IMR-90 (cell line): Measurements from ENCODE around the gene KLF12. TPM values are rescaled to one million over a fixed set of nuclear protein-coding genes. Genes with fewer than 3 reads are reported as not detected.

Source experiments
- ATAC-seq: fragments of 200-7000 bp; cut with Tn5 transposase; 2 replicates; pipeline ENCODE4 v1.9.1; 2020; ENCODE audit warnings: low read depth, mild to moderate bottlenecking, moderate library complexity
- BruUV-seq: library from RNA; stranded (reverse); fragments of 400-500 nt; replicated peaks from 2 replicates; lab custom pipeline; 2021; lab: Mats Ljungman, UMichigan
- CTCF ChIA-PET: fragments of 300-600 bp; formaldehyde crosslinking; extraction: SDS; loops from one replicate; lab custom pipeline; 2021; ENCODE audit warnings: antibody characterized with exemption; lab: Yijun Ruan, JAX
- POLR2A ChIA-PET: fragments of 300-600 bp; sonication (Branson Sonifier 250); formaldehyde crosslinking; loops from one replicate; lab custom pipeline; 2022; ENCODE audit warnings: antibody characterized with exemption; ENCODE audit not compliant: unreplicated experiment; lab: Charles Lee
- DNase-seq: peaks from one replicate; pipeline ENCODE4 v3.0.0; 2013
- H2AFZ ChIP-seq: replicated peaks from 2 replicates; pipeline ENCODE3; 2013; ENCODE audit warnings: low read length, mild to moderate bottlenecking; ENCODE audit not compliant: poor library complexity
- H2AK5ac ChIP-seq: 2 replicates; pipeline ENCODE4 v1.6.1; 2013; ENCODE audit warnings: low read depth, low read length, inconsistent platforms
- H2AK9ac ChIP-seq: replicated peaks from 2 replicates; pipeline ENCODE3; 2013; ENCODE audit warnings: mild to moderate bottlenecking, low read depth, low read length, moderate library complexity; ENCODE audit not compliant: poor library complexity
- H2BK120ac ChIP-seq: 2 replicates; pipeline ENCODE4 v1.6.1; 2013; ENCODE audit warnings: low read depth, low read length, inconsistent platforms
- H2BK15ac ChIP-seq: 3 replicates; pipeline ENCODE4 v1.6.1; 2013; ENCODE audit warnings: low read depth, low read length, inconsistent platforms
- H2BK20ac ChIP-seq: 2 replicates; pipeline ENCODE4 v1.6.1; 2013; ENCODE audit warnings: low read depth, mild to moderate bottlenecking, inconsistent platforms, low read length, moderate library complexity
- H2BK5ac ChIP-seq: 2 replicates; pipeline ENCODE4 v1.6.1; 2013; ENCODE audit warnings: mild to moderate bottlenecking, low read depth, low read length, inconsistent platforms; ENCODE audit not compliant: poor library complexity, severe bottlenecking
- H3K14ac ChIP-seq: replicated peaks from 2 replicates; pipeline ENCODE4 v1.6.1; 2013; ENCODE audit warnings: low read depth, low read length, inconsistent platforms
- H3K18ac ChIP-seq: 2 replicates; pipeline ENCODE4 v1.6.1; 2013; ENCODE audit warnings: low read depth, low read length, control low read depth
- H3K23ac ChIP-seq: 2 replicates; pipeline ENCODE4 v1.6.1; 2013; ENCODE audit warnings: low read depth, low read length, inconsistent platforms
- H3K27ac ChIP-seq: 2 replicates; pipeline ENCODE4 v1.5.1; 2013; ENCODE audit warnings: mild to moderate bottlenecking, control low read depth, low read length; ENCODE audit not compliant: insufficient read depth
- H3K27me3 ChIP-seq: 2 replicates; pipeline ENCODE4 v1.6.1; 2013; ENCODE audit warnings: low read length; ENCODE audit not compliant: control insufficient read depth, insufficient read depth
- H3K36me3 ChIP-seq: 2 replicates; pipeline ENCODE4 v1.6.1; 2013; ENCODE audit warnings: low read length, mixed read lengths; ENCODE audit not compliant: control insufficient read depth, insufficient read depth
- H3K4ac ChIP-seq: 2 replicates; pipeline ENCODE4 v1.6.1; 2013; ENCODE audit warnings: low read depth, low read length, inconsistent platforms
- H3K4me1 ChIP-seq: 2 replicates; pipeline ENCODE4 v1.6.1; 2013; ENCODE audit warnings: low read length, mixed read lengths; ENCODE audit not compliant: control insufficient read depth, insufficient read depth
- H3K4me2 ChIP-seq: 2 replicates; pipeline ENCODE4 v1.6.1; 2013; ENCODE audit warnings: low read depth, mild to moderate bottlenecking, control low read depth, low read length, moderate library complexity
- H3K4me3 ChIP-seq: 2 replicates; pipeline ENCODE4 v1.5.1; 2013; ENCODE audit warnings: low read depth, mild to moderate bottlenecking, control low read depth, low read length, moderate library complexity; ENCODE audit not compliant: insufficient read depth
- H3K56ac ChIP-seq: 2 replicates; pipeline ENCODE4 v1.6.1; 2013; ENCODE audit warnings: low read length, inconsistent platforms; ENCODE audit not compliant: insufficient read depth; ENCODE audit errors: extremely low read depth
- H3K79me1 ChIP-seq, 2 experiments: 2 replicates each; pipeline ENCODE4 v1.6.1; 2013; ENCODE audit warnings: low read length in 2 of 2, inconsistent platforms in 1 of 2, low read depth in 1 of 2
- H3K9ac ChIP-seq: 2 replicates; pipeline ENCODE4 v1.6.1; 2013; ENCODE audit warnings: low read depth, low read length, control low read depth
- H3K9me1 ChIP-seq: 2 replicates; pipeline ENCODE4 v1.6.1; 2013; ENCODE audit warnings: low read length, inconsistent platforms; ENCODE audit not compliant: insufficient read depth
- H3K9me3 ChIP-seq: 2 replicates; pipeline ENCODE4 v1.6.1; 2013; ENCODE audit warnings: low read length; ENCODE audit not compliant: control insufficient read depth, insufficient read depth
- H4K20me1 ChIP-seq: 2 replicates; pipeline ENCODE4 v1.6.1; 2013; ENCODE audit warnings: low read length, inconsistent platforms; ENCODE audit not compliant: insufficient read depth
- H4K5ac ChIP-seq: 2 replicates; pipeline ENCODE4 v1.6.1; 2013; ENCODE audit warnings: mild to moderate bottlenecking, low read depth, low read length, control low read depth
- H4K8ac ChIP-seq, 2 experiments: 2 replicates each; pipeline ENCODE4 v1.6.1; 2013; ENCODE audit warnings: low read depth in 2 of 2, low read length in 2 of 2, control low read depth in 1 of 2, inconsistent platforms in 1 of 2
- H4K91ac ChIP-seq: 2 replicates; pipeline ENCODE4 v1.6.1; 2013; ENCODE audit warnings: low read depth, low read length, inconsistent platforms; ENCODE audit not compliant: insufficient read depth
- BHLHE40 ChIP-seq: fragments of 150-350 bp; IDR thresholded peaks from 2 replicates; pipeline ENCODE4 v1.6.1; 2016; ENCODE audit warnings: mild to moderate bottlenecking, low read depth, low read length
- CEBPB ChIP-seq: IDR thresholded peaks from 2 replicates; pipeline ENCODE4 v1.6.1; 2012; ENCODE audit warnings: low read depth, low read length, improper control_type of control experiment
- CHD1 ChIP-seq: IDR thresholded peaks from 2 replicates; pipeline ENCODE4 v1.6.1; 2012; ENCODE audit warnings: low read depth, low read length, improper control_type of control experiment
- FOS ChIP-seq: fragments of 150-350 bp; IDR thresholded peaks from 2 replicates; pipeline ENCODE4 v1.6.1; 2016; ENCODE audit warnings: low read depth, low read length
- MAFK ChIP-seq: IDR thresholded peaks from 2 replicates; pipeline ENCODE4 v1.6.1; 2012; ENCODE audit warnings: low read depth, low read length, improper control_type of control experiment
- MAZ ChIP-seq: IDR thresholded peaks from 2 replicates; pipeline ENCODE4 v1.6.1; 2012; ENCODE audit warnings: low read depth, mild to moderate bottlenecking, low read length, improper control_type of control experiment, moderate library complexity, borderline replicate concordance
- MXI1 ChIP-seq: IDR thresholded peaks from 2 replicates; pipeline ENCODE4 v1.6.1; 2012; ENCODE audit warnings: low read depth, mild to moderate bottlenecking, low read length, moderate library complexity, borderline replicate concordance
- NFE2L2 ChIP-seq: fragments of 150-350 bp; IDR thresholded peaks from 2 replicates; pipeline ENCODE4 v1.6.1; 2016; ENCODE audit warnings: low read depth, mild to moderate bottlenecking, low read length
- POLR2A ChIP-seq: IDR thresholded peaks from 2 replicates; pipeline ENCODE4 v1.6.1; 2012; ENCODE audit warnings: mild to moderate bottlenecking, low read depth, low read length
- RAD21 ChIP-seq: IDR thresholded peaks from 2 replicates; pipeline ENCODE4 v1.6.1; 2012; ENCODE audit warnings: low read length, improper control_type of control experiment
- RCOR1 ChIP-seq: IDR thresholded peaks from 2 replicates; pipeline ENCODE4 v1.6.1; 2012; ENCODE audit warnings: mild to moderate bottlenecking, low read length, improper control_type of control experiment; ENCODE audit not compliant: insufficient replicate concordance
- RFX5 ChIP-seq: IDR thresholded peaks from 2 replicates; pipeline ENCODE4 v1.8.0; 2012; ENCODE audit warnings: low read depth, mild to moderate bottlenecking, low read length, moderate library complexity
- SMC3 ChIP-seq: fragments of 150-350 bp; IDR thresholded peaks from 2 replicates; pipeline ENCODE4 v1.6.1; 2016; ENCODE audit warnings: low read depth, mild to moderate bottlenecking, antibody characterized with exemption, low read length, moderate library complexity
- WGBS, 2 experiments: methylation state at CpG; one replicate each; pipeline versions ENCODE4 v1.1.5 to v1.1.7; 2013; ENCODE audit warnings: missing lambda C conversion rate in 2 of 2; ENCODE audit not compliant: insufficient read length in 1 of 2; ENCODE audit errors: extremely low coverage in 2 of 2; 5-methylcytosine and 5-hydroxymethylcytosine counted together
- dilution Hi-C: fragments of 300-500 bp; cut with HindIII; formaldehyde crosslinking; loops from one replicate; pipeline ENCODE4 v1.14.3; 2018; ENCODE audit warnings: low sequenced_read_pairs; ENCODE audit not compliant: unreplicated experiment
- in situ Hi-C: fragments of 300-500 bp; cut with MboI; formaldehyde crosslinking; loops from 3 replicates; pipeline ENCODE4 v1.14.3; 2019; ENCODE audit warnings: low sequenced_read_pairs, inconsistent platforms, mixed read lengths
- intact Hi-C: fragments of 100-400 bp; cut with micrococcal nuclease; formaldehyde crosslinking; loops from 2 replicates; pipeline ENCODE4 v1.10.0; 2022
- polyA plus RNA-seq, 3 experiments: library from polyadenylated mRNA; depleted of rRNA; stranded (reverse); fragments of >200 nt; gene quantifications; 2 replicates each; pipeline ENCODE4 v1.2.3, GENCODE V29; 2012; ENCODE audit warnings: low replicate concordance in 1 of 3
- total RNA-seq: library from RNA; depleted of rRNA; stranded (reverse); fragments of >200 nt; gene quantifications from 2 replicates; pipeline ENCODE4 v1.2.3, GENCODE V29; 2012
- TF ChIP-seq, protein P1 (sequence below): fragments of 150-350 bp; IDR thresholded peaks from 2 replicates; pipeline ENCODE4 v1.6.1; 2016; ENCODE audit warnings: low read depth, mild to moderate bottlenecking, low read length, moderate library complexity, borderline replicate concordance
- TF ChIP-seq, protein P2 (sequence below): fragments of 150-350 bp; IDR thresholded peaks from 2 replicates; pipeline ENCODE4 v1.6.1; 2017; ENCODE audit warnings: mild to moderate bottlenecking, antibody characterized with exemption, low read length, low read depth
- TF ChIP-seq, protein P3 (sequence below): conservative IDR thresholded peaks from 2 replicates; pipeline ENCODE4 v1.5.1; 2012; ENCODE audit warnings: mild to moderate bottlenecking, low read depth, low read length, improper control_type of control experiment

Gene KLF12
- total and polyA plus RNA-seq, 2 of the 4 experiments (the other 2 are of a cell fraction) = 8.8 to 44.8 TPM

DNA sequence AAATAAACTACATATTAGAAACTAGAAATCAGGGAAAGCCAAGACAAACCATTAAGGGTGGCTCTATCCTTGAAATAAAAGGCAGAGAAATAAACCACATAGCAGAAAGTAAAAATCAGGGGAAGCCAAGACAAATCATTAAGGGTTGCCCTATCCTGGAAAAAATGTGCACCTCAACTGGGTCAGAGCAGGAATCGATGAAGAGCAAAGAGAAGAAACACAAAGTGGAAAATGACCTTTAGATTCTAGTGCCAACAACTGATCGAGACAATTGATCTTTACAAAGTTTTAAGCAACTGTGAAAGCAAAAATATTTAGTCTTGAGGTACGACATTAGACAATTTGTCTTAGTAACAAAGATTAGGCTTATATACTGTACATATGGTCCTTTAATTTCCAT lies 26.6 kb downstream of the KLF12 start:
- no peak overlapping the region for H4K5ac ChIP-seq
- no peaks in the 10 kb centered on the region for H3K9me3 ChIP-seq
- no peak overlapping the region for H3K4me2 ChIP-seq
- no peaks in the 10 kb centered on the region; the same call in 1 of the 2 replicates for H3K9me1 ChIP-seq
- H3K56ac ChIP-seq = no peak overlapping the region
- 100% methylated on average over 1 of the region's 3 CpGs; no CpG with 5 or more reads in 1 of the 2 experiments for WGBS, 2 experiments
- no peak overlapping the region for H4K8ac ChIP-seq
- peaks cover 5% of the 10 kb centered on the region for H3K4me1 ChIP-seq
- H3K27ac ChIP-seq = no peak overlapping the region
- H2BK5ac ChIP-seq = no peak overlapping the region
- no peak overlapping the region for H2BK20ac ChIP-seq
- H3K9ac ChIP-seq = no peak overlapping the region
- TF ChIP-seq FOS (no peak), NFE2L2 (no peak), MAFK (no peak), MXI1 (no peak), BHLHE40 (no peak), RAD21 (no peak), CEBPB (no peak), RFX5 (no peak), CHD1 (no peak), SMC3 (no peak), RCOR1 (no peak), MAZ (no peak), POLR2A (no peak)
- TF ChIP-seq, protein P1, sequence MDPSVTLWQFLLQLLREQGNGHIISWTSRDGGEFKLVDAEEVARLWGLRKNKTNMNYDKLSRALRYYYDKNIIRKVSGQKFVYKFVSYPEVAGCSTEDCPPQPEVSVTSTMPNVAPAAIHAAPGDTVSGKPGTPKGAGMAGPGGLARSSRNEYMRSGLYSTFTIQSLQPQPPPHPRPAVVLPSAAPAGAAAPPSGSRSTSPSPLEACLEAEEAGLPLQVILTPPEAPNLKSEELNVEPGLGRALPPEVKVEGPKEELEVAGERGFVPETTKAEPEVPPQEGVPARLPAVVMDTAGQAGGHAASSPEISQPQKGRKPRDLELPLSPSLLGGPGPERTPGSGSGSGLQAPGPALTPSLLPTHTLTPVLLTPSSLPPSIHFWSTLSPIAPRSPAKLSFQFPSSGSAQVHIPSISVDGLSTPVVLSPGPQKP = no peak
- TF ChIP-seq, protein P2, sequence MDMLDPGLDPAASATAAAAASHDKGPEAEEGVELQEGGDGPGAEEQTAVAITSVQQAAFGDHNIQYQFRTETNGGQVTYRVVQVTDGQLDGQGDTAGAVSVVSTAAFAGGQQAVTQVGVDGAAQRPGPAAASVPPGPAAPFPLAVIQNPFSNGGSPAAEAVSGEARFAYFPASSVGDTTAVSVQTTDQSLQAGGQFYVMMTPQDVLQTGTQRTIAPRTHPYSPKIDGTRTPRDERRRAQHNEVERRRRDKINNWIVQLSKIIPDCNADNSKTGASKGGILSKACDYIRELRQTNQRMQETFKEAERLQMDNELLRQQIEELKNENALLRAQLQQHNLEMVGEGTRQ = no peak
- TF ChIP-seq, protein P3, sequence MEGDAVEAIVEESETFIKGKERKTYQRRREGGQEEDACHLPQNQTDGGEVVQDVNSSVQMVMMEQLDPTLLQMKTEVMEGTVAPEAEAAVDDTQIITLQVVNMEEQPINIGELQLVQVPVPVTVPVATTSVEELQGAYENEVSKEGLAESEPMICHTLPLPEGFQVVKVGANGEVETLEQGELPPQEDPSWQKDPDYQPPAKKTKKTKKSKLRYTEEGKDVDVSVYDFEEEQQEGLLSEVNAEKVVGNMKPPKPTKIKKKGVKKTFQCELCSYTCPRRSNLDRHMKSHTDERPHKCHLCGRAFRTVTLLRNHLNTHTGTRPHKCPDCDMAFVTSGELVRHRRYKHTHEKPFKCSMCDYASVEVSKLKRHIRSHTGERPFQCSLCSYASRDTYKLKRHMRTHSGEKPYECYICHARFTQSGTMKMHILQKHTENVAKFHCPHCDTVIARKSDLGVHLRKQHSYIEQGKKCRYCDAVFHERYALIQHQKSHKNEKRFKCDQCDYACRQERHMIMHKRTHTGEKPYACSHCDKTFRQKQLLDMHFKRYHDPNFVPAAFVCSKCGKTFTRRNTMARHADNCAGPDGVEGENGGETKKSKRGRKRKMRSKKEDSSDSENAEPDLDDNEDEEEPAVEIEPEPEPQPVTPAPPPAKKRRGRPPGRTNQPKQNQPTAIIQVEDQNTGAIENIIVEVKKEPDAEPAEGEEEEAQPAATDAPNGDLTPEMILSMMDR = no peak
- H2BK120ac ChIP-seq = no peak overlapping the region
- no peak for ATAC-seq
- no peak overlapping the region for H2AK5ac ChIP-seq
- ChIA-PET CTCF (no interaction called here), POLR2A (no interaction called here)
- dilution Hi-C loops = no loop called here
- H3K23ac ChIP-seq = no peak overlapping the region
- H2AK9ac ChIP-seq = no peak overlapping the region
- no peak overlapping the region for H3K4ac ChIP-seq
- no TSS peak for BruUV-seq
- H3K27me3 ChIP-seq = no peaks in the 10 kb centered on the region
- H2BK15ac ChIP-seq = no peak overlapping the region
- no peak overlapping the region for H3K18ac ChIP-seq
- H3K79me1 ChIP-seq = peaks cover 26 to 58% of the 10 kb centered on the region in 2 experiments
- H3K14ac ChIP-seq = no peak overlapping the region
- H3K36me3 ChIP-seq = no peaks in the 10 kb centered on the region
- no peak overlapping the region for H4K91ac ChIP-seq
- H4K20me1 ChIP-seq = peaks cover 20% of the 10 kb centered on the region; the same call in 1 of the 2 replicates
- intact Hi-C loops = no loop called here
- H2AFZ ChIP-seq = no peak overlapping the region
- in situ Hi-C loops = no loop called here
- no peak for DNase-seq
- no peak overlapping the region for H3K4me3 ChIP-seq
